ENCODE results near the gene MVK.

DNA sequence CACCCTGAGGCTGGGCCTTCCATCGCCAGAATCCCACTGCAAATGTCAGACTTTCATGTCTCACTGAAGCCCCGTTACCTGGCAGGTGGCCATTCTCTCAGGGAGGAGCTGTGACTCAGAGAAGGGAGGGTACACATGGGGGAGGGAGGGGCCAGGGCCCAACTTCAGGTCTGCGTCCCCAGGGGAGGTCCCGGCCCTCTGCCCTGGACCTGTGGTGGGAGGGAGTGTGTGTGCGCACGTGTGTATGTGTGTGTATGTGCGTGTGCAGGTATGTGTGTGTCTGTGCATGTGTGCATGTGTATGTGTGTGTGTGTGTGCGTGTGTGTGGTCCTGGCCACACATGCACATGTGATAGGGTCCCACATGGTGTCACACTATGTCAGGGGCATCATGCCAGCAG, 50.9 kb downstream of the MVK start:
- TF ChIP-seq EZH2 (IDR thresholded peaks at IDR 0.05; ENCODE audit: insufficient read depth, poor library complexity, severe bottlenecking) (no peak), EZH2phosphoT487 (IDR thresholded peaks at IDR 0.05; ENCODE audit: insufficient read depth, low read depth) (no peak)

Measured in GM23248 (cell line).